HepG2 (cell line): ENCODE results near the gene SELENOW. TPM values are rescaled to one million over a fixed set of nuclear protein-coding genes. Genes with fewer than 3 reads are reported as not detected.

Source experiments
- ATAC-seq: fragments of 200-7000 bp; cut with Tn5 transposase; 3 replicates; pipeline ENCODE4 v1.9.1; 2020; ENCODE audit warnings: mild to moderate bottlenecking, moderate library complexity
- BruUV-seq: library from RNA; stranded (reverse); fragments of 400-500 nt; replicated peaks from 2 replicates; lab custom pipeline; 2021; lab: Mats Ljungman, UMichigan
- CTCF ChIA-PET: fragments of 300-600 bp; formaldehyde crosslinking; extraction: SDS; loops from one replicate; lab custom pipeline; 2021; ENCODE audit warnings: low total read pairs, inconsistent platforms, low intra/inter-chr PET ratio; lab: Yijun Ruan, JAX
- POLR2A ChIA-PET: fragments of 350-600 bp; sonication (Branson Sonifier 250); formaldehyde crosslinking; loops from one replicate; lab custom pipeline; 2020; ENCODE audit warnings: antibody characterized with exemption, inconsistent platforms; lab: Yijun Ruan, JAX
- DNase-seq: peaks from one replicate; pipeline ENCODE4 v3.0.0-alpha.2; 2015; ENCODE audit warnings: low spot score
- FAIRE-seq: peaks from 3 replicates; lab custom pipeline; 2011; peaks lifted over from hg19 to GRCh38; lab: Jason Lieb, UNC
- H2AFZ ChIP-seq: one replicate; pipeline ENCODE4 v1.6.1; 2011; ENCODE audit warnings: low read length, inconsistent platforms
- H3K27ac ChIP-seq: fragments of 300-600 bp; 3 replicates; pipeline ENCODE4 v1.8.0; 2011; ENCODE audit warnings: mixed run types, mild to moderate bottlenecking, mixed read lengths, low read length, inconsistent platforms; ENCODE audit not compliant: insufficient read depth; ENCODE audit errors: extremely low read length
- H3K27me3 ChIP-seq, 2 experiments: fragments of 200-600 bp in 1 of 2; 2 replicates in 1 of 2; 3 replicates in 1 of 2; pipeline versions ENCODE4 v1.6.0 to v1.8.0; 2011; ENCODE audit warnings: low read length in 2 of 2, mild to moderate bottlenecking in 2 of 2, moderate library complexity in 2 of 2, inconsistent platforms in 1 of 2; ENCODE audit not compliant: insufficient read depth in 2 of 2, control insufficient read depth in 1 of 2
- H3K36me3 ChIP-seq, 2 experiments: fragments of 200-600 bp in 1 of 2; replicated peaks in 1 of 2; 2 replicates in 1 of 2; 3 replicates in 1 of 2; pipeline versions ENCODE4 v1.5.1 to v1.8.0; 2011; ENCODE audit warnings: low read length in 2 of 2, inconsistent platforms in 1 of 2; ENCODE audit not compliant: insufficient read depth in 2 of 2, control insufficient read depth in 1 of 2
- H3K4me1 ChIP-seq: 2 replicates; pipeline ENCODE4 v1.5.1; 2012; ENCODE audit warnings: low read length, inconsistent platforms; ENCODE audit not compliant: insufficient read depth
- H3K4me2 ChIP-seq: 2 replicates; pipeline ENCODE4 v1.6.0; 2011; ENCODE audit warnings: low read depth, low read length, inconsistent platforms
- H3K4me3 ChIP-seq, 3 experiments: fragments of 200-600 bp in 1 of 3; sonication (generic), shearing (Covaris generic) in 1 of 3; replicated peaks in 1 of 3; 2 replicates each; pipeline ENCODE4 v1.5.1; 2011 to 2016; ENCODE audit warnings: low read length in 3 of 3, inconsistent platforms in 2 of 3, low read depth in 2 of 3, mild to moderate bottlenecking in 2 of 3, control low read depth in 1 of 3, mixed read lengths in 1 of 3; ENCODE audit not compliant: insufficient read depth in 1 of 3
- H3K79me2 ChIP-seq: one replicate; pipeline ENCODE4 v1.6.1; 2011; ENCODE audit warnings: low read length, inconsistent platforms; ENCODE audit not compliant: insufficient read depth
- H3K9ac ChIP-seq: 2 replicates; pipeline ENCODE4 v1.6.0; 2011; ENCODE audit warnings: mild to moderate bottlenecking, low read depth, low read length, inconsistent platforms; ENCODE audit not compliant: insufficient read depth
- H3K9me3 ChIP-seq: 2 replicates; pipeline ENCODE4 v1.5.1; 2012; ENCODE audit warnings: mild to moderate bottlenecking, low read length
- H4K20me1 ChIP-seq: 2 replicates; pipeline ENCODE4 v1.6.0; 2011; ENCODE audit warnings: inconsistent platforms, mild to moderate bottlenecking, low read length, moderate library complexity; ENCODE audit not compliant: insufficient read depth
- ATM ChIP-seq: fragments of 450-650 bp; IDR thresholded peaks from 2 replicates; pipeline ENCODE4 v1.7.1; 2017; ENCODE audit warnings: mild to moderate bottlenecking, borderline replicate concordance
- CCDC6 ChIP-seq: sonication (generic); formaldehyde crosslinking; IDR thresholded peaks from 2 replicates; pipeline ENCODE4 v1.8.1; 2022; ENCODE audit warnings: mild to moderate bottlenecking, missing genetic modification reagents, moderate library complexity
- GMEB2 ChIP-seq: IDR thresholded peaks from 2 replicates; pipeline ENCODE4 v1.6.1; 2016; ENCODE audit warnings: missing biosample characterization, missing genetic modification reagents, low read depth
- IRF2 ChIP-seq: IDR thresholded peaks from 2 replicates; pipeline ENCODE4 v1.6.1; 2018; ENCODE audit warnings: missing genetic modification reagents, missing compliant biosample characterization
- MLX ChIP-seq: IDR thresholded peaks from 2 replicates; pipeline ENCODE4 v1.6.1; 2016
- PREB ChIP-seq: sonication (generic); formaldehyde crosslinking; IDR thresholded peaks from 2 replicates; pipeline ENCODE4 v1.4.0; 2020; ENCODE audit warnings: missing genetic modification reagents
- U2AF1 ChIP-seq: fragments of 200-400 bp; formaldehyde crosslinking; optimal IDR thresholded peaks from 2 replicates; pipeline ENCODE3; 2017; ENCODE audit warnings: mild to moderate bottlenecking, low read depth, low read length
- ZBTB7A ChIP-seq: sonication (generic); formaldehyde crosslinking; IDR thresholded peaks from 2 replicates; pipeline ENCODE4 v1.8.0; 2022; ENCODE audit warnings: mild to moderate bottlenecking, missing genetic modification reagents
- ZNF18 ChIP-seq: sonication (generic); formaldehyde crosslinking; IDR thresholded peaks from 2 replicates; pipeline ENCODE4 v1.8.0; 2022; ENCODE audit warnings: mild to moderate bottlenecking, missing genetic modification reagents; ENCODE audit not compliant: insufficient replicate concordance
- ZNF225 ChIP-seq: sonication (generic); formaldehyde crosslinking; IDR thresholded peaks from 2 replicates; pipeline ENCODE4 v1.4.0; 2020; ENCODE audit warnings: mild to moderate bottlenecking, missing genetic modification reagents
- ZNF382 ChIP-seq: sonication (generic); formaldehyde crosslinking; IDR thresholded peaks from 2 replicates; pipeline ENCODE4 v1.5.0; 2020; ENCODE audit warnings: missing genetic modification reagents, mild to moderate bottlenecking, borderline replicate concordance
- ZNF574 ChIP-seq: sonication (generic); formaldehyde crosslinking; IDR thresholded peaks from 2 replicates; pipeline ENCODE4 v1.4.0; 2020; ENCODE audit warnings: missing genetic modification reagents
- ZNF746 ChIP-seq: sonication (generic); formaldehyde crosslinking; IDR thresholded peaks from 2 replicates; pipeline ENCODE4 v1.8.0; 2022; ENCODE audit warnings: mild to moderate bottlenecking, missing genetic modification reagents
- ZNF768 ChIP-seq: sonication (generic); formaldehyde crosslinking; IDR thresholded peaks from 2 replicates; pipeline ENCODE4 v1.4.0; 2020; ENCODE audit warnings: missing genetic modification reagents
- WGBS: methylation state at CpG from one replicate; pipeline ENCODE4 v1.1.6; 2017; ENCODE audit warnings: low lambda C conversion rate; 5-methylcytosine and 5-hydroxymethylcytosine counted together
- in situ Hi-C: cut with HindIII; loops from 2 replicates; pipeline ENCODE4 v1.10.0; 2017; ENCODE audit warnings: low pct_unique_long_range_greater_than_20kb; ENCODE audit not compliant: extremely low pct_ligation_motif_present
- intact Hi-C: fragments of 100-400 bp; cut with micrococcal nuclease; formaldehyde crosslinking; loops from one replicate; pipeline ENCODE4 v1.10.0; 2022; ENCODE audit not compliant: unreplicated experiment
- polyA plus RNA-seq, 8 experiments: library from polyadenylated mRNA; depleted of rRNA in 3 of 8; stranded (reverse) in 7 of 8; unstranded in 1 of 8; fragments of >200 nt; fragmentation: Illumina TruSeq in 4 of 8; extraction: Trizol in 4 of 8; gene quantifications; 2 replicates each; pipeline versions ENCODE4 v1.2.1 to v1.2.3, GENCODE V29; 2011 to 2016; ENCODE audit warnings: low read depth in 4 of 8, missing spikeins in 1 of 8, mixed read lengths in 1 of 8; ENCODE audit not compliant: insufficient read depth in 1 of 8
- total RNA-seq, 5 experiments: library from RNA; depleted of rRNA; stranded (reverse); fragments of >200 nt; fragmentation: Illumina TruSeq; extraction: Trizol; gene quantifications; 2 replicates each; pipeline ENCODE4 v1.2.3, GENCODE V29; 2016; ENCODE audit warnings: low read depth in 1 of 5

Gene SELENOW
- total and polyA plus RNA-seq, 2 of the 13 experiments (the other 11 are each of a cell fraction or from before 2014, with no cell fraction given), result 50.3 to 64.7 TPM

- 26% methylated on average over 1 of the region's 1 CpG for WGBS
- BruUV-seq, result no TSS peak
- intact Hi-C loops (no loop called here), in situ Hi-C loops (no loop called here)
- ChIA-PET POLR2A (no interaction called here), CTCF (no interaction called here)
- H3K27me3 ChIP-seq, result peaks cover 0 to under 1% of the 10 kb centered on the region in 2 experiments; a peak in 1 of 5 replicates
- H3K4me1 ChIP-seq, result no peaks in the 10 kb centered on the region
- no peaks in the 10 kb centered on the region for H3K36me3 ChIP-seq
- ATAC-seq, result no peak
- H3K9me3 ChIP-seq, result no peaks in the 10 kb centered on the region
- no peak overlapping the region for H2AFZ ChIP-seq
- no peak for DNase-seq
- no peak overlapping the region for H3K27ac ChIP-seq
- H3K9ac ChIP-seq, result no peak overlapping the region
- no peaks in the 10 kb centered on the region for H4K20me1 ChIP-seq
- no peak for FAIRE-seq
- H3K79me2 ChIP-seq, result no peaks in the 10 kb centered on the region
- no peak overlapping the region for H3K4me2 ChIP-seq
- H3K4me3 ChIP-seq, result no peak overlapping the region
- TF ChIP-seq ATM, result no peak
- TF ChIP-seq ZNF574 (CRISPR knock-in tag), result no peak
- no peak for TF ChIP-seq MLX (CRISPR knock-in tag)
- no peak for TF ChIP-seq ZBTB7A (CRISPR knock-in tag)
- TF ChIP-seq PREB (CRISPR knock-in tag), result no peak
- TF ChIP-seq ZNF18 (CRISPR knock-in tag), result no peak
- TF ChIP-seq CCDC6 (CRISPR knock-in tag), result no peak
- TF ChIP-seq GMEB2 (CRISPR knock-in tag), result no peak
- TF ChIP-seq U2AF1, result no peak
- TF ChIP-seq ZNF768 (CRISPR knock-in tag), result no peak
- no peak for TF ChIP-seq ZNF746 (CRISPR knock-in tag)
- TF ChIP-seq ZNF225, result no peak
- no peak for TF ChIP-seq IRF2 (CRISPR knock-in tag)
- TF ChIP-seq ZNF382 (CRISPR knock-in tag), result no peak
These were observed 14.1 kb downstream of the SELENOW start for GRCh38 chr19:47792616-47793015.
